HPDE6-E6E7 (cell line): ENCODE data around the gene RPUSD4.

Source experiments
- DNase-seq: peaks from one replicate; pipeline ENCODE4 v3.0.0; 2011; ENCODE audit warnings: missing footprints; ENCODE audit errors: extremely low spot score

RPUSD4 gene

GRCh38 chr11:126212089-126212660, 725 bp upstream of the RPUSD4 start:
- no peak for DNase-seq

GRCh38 chr11:126210871-126211235, 597 bp downstream of the RPUSD4 start:
- DNase-seq: no peak

- DNase-seq: no peak
These were observed 3.6 kb downstream of the RPUSD4 start for GRCh38 chr11:126207896-126208295.

GRCh38 chr11:126205359-126205758, 6.1 kb downstream of the RPUSD4 start:
- no peak for DNase-seq

GRCh38 chr11:126202646-126203359, 8.6 kb downstream of the RPUSD4 start:
- no peak for DNase-seq

- no peak for DNase-seq
These were observed 12.8 kb downstream of the RPUSD4 start for GRCh38 chr11:126198648-126199047.

GRCh38 chr11:126197277-126197939, 14.0 kb downstream of the RPUSD4 start:
- DNase-seq: no peak

- DNase-seq: no peak
These were observed 16.3 kb downstream of the RPUSD4 start for GRCh38 chr11:126195119-126195518.

- no peak for DNase-seq
These were observed 17.3 kb downstream of the RPUSD4 start for GRCh38 chr11:126194121-126194543.

- DNase-seq: no peak
These were observed 18.4 kb downstream of the RPUSD4 start for GRCh38 chr11:126193038-126193478.

- DNase-seq: no peak
These were observed 19.1 kb downstream of the RPUSD4 start for GRCh38 chr11:126192361-126192760.

- DNase-seq: no peak
These were observed 19.9 kb downstream of the RPUSD4 start for GRCh38 chr11:126191379-126192073.

GRCh38 chr11:126190792-126191191, 20.7 kb downstream of the RPUSD4 start:
- DNase-seq: no peak

- no peak for DNase-seq
These were observed 22.1 kb downstream of the RPUSD4 start for GRCh38 chr11:126189109-126189929.

- no peak for DNase-seq
These were observed 22.9 kb downstream of the RPUSD4 start for GRCh38 chr11:126188332-126189108.

GRCh38 chr11:126186708-126187529, 24.5 kb downstream of the RPUSD4 start:
- DNase-seq: no peak

GRCh38 chr11:126186025-126186698, 25.3 kb downstream of the RPUSD4 start:
- DNase-seq: no peak

- no peak for DNase-seq
These were observed 26.0 kb downstream of the RPUSD4 start for GRCh38 chr11:126185259-126186024.
